Measurements from ENCODE around the gene TMC5.

- TF ChIP-seq CTCF (IDR thresholded peaks at IDR 0.05 in 4 of 5, conservative IDR thresholded peaks at IDR 0.05 in 1 of 5) (no peak), POLR2A (IDR thresholded peaks at IDR 0.05) (no peak)
These were observed 67.9 kb downstream of the TMC5 start for GRCh38 chr16:19485611-19486010.

Measured in gastrocnemius medialis (tissue), 4 donors.